GM18868 (cell line): ENCODE results near the gene WIPI1.

Experiments used
- ATAC-seq: cut with Tn5 transposase; IDR thresholded peaks from one replicate; pipeline ENCODE4 v1.9.1; 2021; ENCODE audit warnings: mild to moderate bottlenecking, moderate library complexity; ENCODE audit not compliant: unreplicated experiment

WIPI1 gene

DNA sequence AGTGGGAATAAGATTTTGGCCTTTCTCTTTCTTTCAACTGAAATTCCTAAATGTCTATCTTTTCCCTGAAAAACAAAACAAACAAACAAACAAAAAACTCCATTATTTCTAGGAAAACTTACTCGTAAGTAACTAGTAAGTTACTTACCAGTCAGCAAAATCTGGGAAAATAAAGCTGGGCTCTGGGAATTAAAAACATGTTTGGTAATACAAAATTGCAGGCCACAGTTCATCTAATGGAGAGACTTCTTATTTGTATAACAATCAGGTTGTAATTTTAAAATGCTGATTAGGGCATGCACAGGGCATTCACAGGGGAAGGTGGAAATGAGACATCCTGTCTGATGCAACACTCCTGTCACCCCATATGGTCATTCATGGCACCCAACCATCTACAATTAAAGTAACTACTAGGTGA lies 3.8 kb upstream of the WIPI1 start:
- ATAC-seq: no peak

DNA sequence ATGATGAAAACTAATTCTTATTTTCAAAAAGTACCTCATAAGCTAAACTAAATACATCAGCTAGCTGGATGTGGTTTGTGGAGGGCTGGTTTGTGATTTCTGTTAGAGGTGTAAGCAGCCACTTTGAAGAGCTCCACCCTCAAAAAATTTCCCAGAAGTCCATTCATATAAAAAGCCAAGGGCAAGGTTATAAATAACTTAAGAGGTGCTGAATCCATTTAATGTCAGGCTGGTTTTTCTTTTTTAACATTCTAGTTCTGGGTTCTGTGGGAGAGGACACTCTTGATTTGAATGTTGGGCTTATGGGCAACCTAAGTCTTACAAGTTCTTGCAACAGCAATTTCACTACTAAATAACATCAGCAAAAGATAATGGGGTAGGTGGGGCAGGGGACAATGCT lies 3.4 kb upstream of the WIPI1 start:
- ATAC-seq: no peak

DNA sequence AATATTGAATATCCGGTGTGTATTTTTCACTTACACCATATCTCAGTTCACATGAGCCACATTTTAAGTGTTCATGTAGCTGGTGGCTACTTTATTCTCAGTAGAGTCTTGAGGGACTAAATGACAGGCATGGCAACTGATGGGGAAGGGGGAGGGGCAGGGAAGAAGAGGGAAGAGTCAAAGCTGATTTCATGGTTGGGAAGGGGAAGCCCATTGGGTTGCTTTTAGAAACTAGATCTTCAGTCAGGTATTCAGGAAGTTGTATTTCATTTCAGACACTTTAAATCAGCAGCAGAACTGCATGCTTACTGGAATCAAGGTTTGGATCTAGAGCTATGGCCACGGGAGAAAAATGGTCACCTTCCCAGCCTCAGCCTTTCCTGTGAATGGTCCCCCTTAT lies 2.9 kb upstream of the WIPI1 start:
- ATAC-seq: no peak

DNA sequence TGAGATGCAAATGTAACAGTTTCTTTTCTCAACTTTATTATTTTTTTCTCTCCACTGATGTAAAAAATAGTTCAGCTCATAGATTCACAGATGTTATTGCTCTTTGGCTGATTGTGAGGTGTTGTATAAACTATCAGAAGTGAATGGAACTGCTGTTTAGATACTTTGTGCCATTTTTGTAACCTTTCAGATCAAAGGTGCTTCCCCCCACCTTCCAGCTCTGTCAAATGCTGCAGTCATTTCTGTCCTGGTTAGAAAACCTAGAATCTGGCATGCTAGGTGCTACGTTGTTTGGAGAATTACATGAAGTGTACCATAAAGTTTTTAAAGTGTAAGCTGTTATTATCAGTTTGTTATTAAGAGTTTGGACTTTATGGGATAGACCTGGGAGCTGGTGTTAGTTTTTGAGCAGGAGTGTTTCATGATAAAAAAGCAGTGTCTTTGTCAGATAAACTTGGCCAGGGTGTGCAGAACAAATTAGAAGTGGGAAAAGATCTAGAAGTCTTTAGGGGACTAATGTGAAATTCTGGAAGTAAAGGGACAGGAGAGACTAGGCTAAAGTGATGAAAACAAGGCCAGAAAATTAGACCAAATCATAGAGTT lies 1.8 kb upstream of the WIPI1 start:
- no peak for ATAC-seq

DNA sequence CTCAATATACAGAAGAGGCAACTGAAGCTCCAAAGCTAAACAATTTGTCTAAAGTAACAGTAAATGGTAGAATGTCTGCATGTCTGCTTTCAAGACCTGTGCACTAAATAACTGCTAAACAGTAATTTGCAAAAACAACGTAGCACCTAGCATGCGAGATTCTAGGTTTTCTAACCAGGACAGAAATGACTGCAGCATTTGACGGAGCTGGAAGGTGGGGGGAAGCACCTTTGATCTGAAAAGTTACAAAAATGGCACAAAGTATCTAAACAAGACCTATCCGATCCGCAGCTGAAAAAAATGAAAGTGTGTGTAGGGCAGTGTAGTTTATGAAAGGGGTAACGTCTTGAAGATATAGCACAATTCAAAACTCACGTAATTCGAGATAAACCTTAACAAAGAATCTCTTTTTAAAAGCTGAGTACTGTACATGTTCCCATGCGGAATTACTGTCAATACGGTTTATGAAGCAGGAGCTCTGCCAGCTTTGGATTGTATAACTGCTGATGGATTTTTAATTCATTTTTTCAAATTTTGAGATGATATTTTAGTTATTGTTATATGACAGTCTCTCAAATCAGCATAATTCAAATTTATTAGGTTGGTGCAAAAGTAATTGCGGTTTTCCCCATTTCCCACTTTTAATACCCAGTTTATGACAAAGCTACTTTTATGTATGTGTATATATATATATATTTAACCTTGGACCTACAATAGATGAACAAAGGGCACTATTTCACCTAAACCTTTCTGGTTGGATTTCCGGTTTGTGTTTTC lies 1.2 kb upstream of the WIPI1 start:
- ATAC-seq: no peak

DNA sequence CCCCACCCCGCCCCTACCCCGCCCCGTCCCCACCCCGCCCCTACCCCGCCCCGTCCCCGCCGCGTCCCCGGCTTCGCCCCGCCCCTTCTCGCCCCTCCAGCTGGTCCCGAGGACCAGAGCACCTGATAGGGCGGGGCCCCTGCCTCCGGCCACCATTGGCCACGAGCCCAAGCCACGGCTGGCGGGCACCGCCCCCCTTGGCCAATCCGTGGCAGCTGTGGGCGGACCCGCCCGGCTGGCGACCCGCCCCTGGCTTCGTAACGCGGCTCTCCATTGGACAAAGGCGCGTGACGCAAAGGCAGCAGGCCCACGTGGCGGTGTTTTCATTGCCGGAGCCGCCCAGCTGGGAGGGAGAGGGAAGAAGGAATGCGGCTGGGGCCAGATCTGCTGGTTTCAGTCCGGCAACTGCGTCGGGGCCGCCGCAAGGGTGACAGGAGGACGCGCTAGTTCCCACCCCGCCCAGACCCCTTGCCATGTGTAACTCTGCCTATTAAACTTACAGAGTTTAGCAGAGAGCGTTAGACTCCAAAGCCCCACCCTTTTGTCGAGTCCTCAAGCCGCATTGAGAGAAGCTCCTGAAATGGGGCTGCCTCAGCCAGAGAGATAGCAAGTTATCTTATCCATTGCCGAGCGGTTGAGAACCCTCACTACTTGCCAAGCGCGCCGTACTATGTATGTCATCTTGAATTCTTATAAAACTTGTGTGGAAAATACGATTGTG lies 403 bp upstream of the WIPI1 start:
- peak; percentile 76 for ATAC-seq

DNA sequence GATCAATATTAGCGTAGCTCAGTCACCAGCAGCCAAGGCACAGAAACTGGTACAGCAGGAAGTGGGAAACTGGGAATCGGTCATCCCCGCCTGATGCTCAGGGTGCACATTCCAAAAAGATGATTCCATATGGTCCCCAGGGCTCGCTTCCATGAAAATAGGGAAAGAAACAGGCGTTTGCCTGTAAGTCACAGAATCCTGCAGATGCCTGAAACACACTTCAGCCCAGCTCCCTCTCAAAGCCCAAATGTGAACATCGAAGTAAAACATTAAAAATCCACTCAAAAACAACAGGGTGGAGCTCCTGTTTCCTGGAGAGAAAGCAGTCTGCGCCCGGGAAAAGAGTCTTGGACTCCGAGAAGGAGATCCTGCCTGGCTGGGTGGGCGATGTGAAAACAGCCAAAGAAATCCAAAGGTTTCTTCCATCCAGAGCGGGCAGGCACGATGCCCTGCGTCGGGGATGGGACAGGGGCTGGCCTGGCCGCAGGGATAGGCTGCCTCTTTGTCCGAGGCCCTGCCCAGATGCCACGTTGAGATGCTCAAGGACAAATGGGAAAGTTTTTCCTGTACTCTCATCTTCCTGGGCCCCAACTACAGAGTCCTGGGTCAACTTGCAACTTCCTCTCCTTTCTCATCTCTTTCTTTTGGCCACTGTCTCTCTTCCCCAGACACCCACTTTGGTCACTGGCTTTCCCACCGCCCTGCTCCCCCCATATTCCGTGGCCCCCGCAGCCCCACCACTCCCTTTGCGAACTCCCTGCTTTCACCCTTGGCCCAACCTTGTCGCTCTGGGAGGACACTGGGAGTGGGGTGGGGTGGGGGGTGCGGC lies 743 bp downstream of the WIPI1 start:
- no peak for ATAC-seq

DNA sequence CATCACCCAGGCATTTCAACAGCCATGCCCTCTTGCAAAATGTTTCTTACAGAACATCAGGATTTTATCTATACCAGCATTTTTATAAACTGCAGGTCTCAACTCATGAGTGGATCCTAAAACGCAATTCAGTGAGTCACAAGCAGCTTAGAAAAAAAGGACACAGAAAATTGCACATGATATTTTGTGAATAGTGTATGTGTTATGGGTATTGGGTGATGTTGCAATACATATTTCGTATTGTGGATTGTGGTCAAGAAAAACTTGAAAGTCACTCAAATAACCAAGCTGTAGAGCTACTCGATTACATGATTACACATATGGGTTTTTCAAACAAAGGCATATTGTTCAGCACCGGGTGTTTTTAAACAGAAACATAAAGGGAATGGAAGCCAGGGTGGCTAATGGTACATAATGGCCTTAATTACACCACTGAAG lies 1.4 kb downstream of the WIPI1 start:
- ATAC-seq: no peak

DNA sequence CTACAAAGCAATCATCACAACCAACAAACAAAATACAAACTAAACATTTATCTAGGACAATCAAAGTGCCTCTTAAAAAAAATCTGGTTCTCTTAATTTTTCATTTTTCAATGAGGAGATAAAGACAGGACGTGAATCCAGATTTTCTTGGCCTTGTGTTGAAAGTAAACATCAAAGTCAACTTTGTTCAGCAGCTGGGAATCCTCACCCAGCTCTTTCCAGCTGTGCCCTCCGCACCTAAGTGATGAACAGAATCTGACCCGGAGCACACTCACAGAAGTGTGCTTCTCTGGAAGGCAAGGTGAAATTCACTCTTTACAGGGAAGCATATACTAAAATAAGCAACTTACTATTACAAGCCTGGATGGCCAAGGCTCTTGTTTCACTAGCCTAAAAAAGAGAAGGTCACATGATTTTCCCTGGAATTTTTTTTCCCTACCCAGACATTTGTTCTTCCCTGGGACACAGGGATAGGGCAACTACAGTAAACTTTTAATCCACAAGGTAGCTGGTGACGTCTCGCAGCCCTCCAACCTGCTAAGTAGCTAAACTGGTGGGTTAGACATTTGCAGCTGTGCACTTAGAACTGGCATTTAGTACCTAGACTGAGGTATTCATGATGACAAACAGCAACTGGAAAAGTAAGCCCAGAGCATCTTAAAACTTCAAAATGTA lies 3.2 kb downstream of the WIPI1 start:
- ATAC-seq: no peak

DNA sequence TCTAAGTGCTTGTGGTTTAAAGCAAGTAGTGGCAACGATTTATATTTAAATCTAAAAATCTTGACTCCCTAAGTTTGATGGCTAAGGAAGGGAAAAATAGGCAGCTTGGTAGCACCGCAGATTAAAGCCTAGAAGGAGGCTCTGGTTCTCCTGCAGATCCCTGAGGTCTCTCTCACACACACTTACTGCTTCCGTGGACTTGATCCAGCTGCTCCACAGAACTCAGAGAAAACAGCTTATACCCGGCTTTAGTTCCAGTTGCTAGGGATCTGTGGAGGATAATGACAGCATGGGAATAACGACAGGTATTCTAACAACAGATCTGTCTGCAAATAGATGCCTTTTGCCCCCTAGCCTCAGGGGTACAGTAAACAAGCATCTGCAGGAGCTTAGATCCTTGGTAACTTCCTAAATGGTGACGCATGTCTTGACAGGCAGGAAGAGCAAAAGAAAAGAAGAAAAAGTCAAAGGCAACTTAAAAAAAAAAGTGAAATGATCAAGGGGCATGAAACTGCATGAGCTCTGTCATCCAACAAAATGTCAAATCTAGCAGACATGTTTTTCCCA lies 4.5 kb downstream of the WIPI1 start:
- no peak for ATAC-seq

DNA sequence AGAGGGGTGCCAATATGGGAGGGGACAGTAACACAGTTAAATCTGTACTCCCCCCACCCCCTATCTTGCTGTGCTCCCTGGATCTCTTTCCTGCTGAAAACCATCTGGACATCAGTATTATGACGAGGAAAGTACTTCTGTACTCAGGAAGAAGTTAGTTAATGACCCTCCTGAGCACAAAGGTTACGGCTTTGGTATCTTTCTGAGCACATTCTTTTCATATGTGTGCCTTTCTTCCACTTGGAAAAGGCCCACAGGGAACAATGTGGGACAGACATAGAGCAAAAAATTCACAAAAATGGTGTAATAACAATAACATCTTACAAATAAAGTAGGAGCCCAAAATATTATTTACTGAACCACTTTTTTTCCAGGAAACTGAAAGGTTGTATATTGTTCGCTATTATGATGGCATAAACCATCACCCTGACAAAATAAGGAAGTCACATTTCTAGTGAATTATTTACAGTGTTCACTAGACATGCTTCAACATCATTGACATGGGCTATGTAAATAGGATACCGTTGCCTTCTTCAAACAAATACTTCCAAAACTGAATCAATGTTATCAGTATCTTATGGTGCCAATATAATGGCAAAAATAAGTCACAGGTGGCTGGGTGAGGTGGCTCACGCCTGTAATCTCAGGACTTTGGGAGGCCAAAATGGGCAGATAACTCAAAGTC lies 5.5 kb downstream of the WIPI1 start:
- ATAC-seq: no peak

DNA sequence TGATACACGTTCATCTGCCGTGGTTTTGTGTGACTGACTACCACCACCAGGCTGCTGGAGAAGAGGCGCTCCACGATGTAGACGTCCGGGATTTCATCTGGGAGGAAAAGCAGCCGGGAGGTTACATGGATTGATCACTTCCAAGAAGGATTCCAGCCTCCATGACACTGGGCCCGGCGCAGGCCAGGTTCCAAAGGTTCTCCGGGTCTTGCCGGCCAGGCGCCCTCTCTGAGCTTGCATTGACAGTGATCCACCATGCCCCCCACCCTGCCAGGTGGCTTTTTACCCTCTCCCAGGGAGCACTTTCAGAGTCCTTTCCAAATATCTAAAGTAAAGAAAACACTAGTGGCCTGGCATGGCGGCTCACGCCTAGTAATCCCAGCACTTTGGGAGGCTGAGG lies 6.5 kb downstream of the WIPI1 start:
- no peak for ATAC-seq

DNA sequence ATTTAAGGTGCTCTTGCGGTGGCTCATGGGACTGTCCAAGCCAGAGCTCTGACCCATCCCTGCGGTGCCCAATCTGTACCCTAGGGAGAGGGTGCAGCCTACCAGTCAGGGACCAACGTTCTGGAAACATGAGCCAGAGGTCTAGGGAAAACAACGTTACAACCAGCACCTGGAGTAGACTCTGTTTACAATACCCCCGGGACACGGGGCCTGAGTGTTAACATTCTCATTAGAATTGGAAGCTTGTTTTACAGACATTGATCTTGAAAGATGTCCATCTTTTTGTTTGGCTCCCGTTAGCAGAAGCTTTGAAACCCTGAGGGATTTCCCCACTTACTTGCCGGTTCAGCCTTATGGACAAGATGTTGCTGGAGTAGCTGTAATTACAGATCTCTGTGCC lies 6.9 kb downstream of the WIPI1 start:
- ATAC-seq: no peak

DNA sequence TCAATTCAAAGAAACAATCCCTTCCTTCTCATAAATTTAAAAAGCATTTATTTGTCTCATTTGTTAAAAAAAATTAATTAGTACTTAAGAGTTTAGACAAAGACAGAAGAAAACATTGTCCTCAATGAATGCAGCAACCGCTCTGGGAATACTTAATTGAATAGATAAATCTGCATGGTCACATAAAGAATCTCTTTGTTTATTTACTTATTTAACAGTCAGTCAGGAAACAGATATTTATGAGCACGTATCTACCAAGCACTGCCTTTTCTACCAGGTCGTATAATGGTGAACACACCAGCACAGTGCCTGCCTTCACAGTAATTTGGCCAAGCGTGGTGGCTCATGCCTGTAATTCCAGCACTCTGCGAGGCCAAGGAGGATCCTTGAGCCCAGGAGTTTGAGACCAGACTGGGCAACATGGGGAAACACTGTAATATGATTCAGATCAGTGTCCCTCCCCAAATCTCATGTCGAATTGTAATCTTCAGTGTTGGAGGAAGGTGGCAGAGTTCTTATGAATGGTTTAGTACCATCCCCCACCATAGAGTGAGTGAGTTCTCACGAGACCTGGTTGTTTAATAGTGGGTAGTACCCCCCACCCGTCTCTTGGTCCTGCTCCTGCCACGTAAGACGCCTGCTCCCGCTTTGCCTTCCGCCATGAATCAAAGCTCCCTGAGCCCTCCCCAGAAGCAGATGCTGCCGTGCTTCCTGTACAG lies 8.1 kb downstream of the WIPI1 start:
- no peak for ATAC-seq

DNA sequence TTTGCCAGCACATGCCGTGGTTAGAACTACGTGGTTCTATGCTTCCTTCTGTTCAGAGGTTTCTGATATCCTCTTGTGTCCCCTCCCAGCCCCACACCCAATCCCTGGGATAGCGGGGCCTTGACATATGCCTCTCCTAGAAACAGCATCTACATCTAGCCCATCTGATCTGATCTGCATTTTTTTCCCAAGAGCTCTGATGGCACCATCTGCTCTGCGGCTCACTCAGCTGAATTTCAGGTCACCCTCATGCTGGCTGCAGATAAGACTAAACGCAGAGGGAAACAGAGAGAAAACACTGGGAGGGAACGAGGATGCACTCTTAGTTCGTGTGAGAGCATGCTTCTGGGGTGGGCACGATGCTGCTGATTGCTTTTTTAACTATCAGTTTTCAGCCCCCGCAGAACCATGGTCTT lies 10.7 kb downstream of the WIPI1 start:
- ATAC-seq: no peak

DNA sequence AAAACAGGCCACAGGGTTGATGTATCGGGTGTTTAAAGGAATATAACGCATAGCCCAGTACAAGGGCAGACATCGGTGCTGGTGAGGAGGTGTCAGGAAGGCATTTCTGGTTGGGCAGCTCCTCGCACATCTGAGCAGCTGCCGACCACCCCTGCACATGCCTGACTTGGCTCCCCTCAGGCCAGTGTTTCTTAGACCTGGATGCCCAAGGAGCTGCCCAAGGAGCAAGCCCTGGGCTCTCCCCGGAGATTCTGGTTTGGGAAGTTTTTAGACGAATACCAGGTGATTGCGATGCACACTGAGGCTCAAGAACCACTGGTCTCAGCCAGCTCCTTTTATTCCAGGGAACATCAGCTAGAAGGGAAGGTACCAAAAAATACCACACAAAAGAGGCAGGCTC lies 11.6 kb downstream of the WIPI1 start:
- ATAC-seq: no peak

DNA sequence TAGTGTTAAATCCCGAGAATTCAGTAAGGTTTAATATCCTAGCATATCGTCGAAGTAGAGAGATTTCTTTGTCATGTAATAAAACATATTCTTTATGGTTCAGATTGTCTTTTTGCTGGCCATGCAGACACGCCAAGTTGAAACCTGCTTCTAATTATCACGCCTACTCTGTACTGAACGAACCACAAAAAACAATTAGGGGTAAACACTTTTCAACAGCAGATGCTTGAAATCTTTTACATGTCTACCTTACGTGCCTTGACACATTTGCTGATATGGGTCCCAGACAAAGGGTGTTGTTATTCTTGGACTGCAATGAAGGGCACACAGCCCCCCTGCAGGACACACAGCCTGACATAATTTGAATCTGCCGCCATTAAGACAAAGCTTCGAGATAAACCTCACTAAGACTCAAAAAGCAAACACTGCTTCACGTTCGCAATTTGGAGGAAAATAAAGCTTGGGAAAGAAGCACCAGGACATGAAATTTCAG lies 13.3 kb downstream of the WIPI1 start:
- ATAC-seq: no peak

DNA sequence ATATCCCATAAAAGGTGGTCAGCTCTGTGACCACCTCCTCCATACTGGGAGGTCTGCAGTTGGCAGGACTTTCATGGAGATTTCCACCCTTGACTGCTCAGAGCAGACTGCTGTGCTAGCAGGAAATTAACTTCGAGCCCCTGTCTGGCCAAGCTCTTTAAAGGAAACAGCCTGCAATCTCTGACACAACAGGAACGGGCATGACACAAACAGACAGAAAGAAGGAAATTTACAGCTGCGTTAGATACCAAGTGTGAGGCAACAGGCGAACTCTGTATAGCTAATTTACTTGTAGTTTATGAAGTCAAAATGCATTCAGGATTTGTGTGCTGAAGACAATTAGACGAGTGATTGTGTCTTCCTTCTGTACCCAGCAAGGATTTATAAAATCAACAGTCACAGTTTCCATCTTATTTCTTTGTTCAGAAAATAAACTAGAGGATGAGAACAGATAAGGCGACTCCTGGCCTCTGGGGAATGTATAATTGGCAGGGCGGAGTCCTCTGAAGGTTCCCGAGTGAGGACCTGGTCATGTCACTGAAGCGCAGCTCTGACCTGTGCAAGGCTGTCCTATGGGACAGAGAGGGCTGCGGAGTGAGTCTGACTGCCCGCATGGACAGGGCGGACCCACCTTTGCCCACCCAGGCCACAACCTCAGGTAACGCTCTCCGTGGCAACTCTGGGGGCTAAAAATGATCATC lies 16.1 kb downstream of the WIPI1 start:
- ATAC-seq: no peak
